HepG2 (cell line): Measurements from ENCODE around the gene GCNT2. TPM values are rescaled to one million over a fixed set of nuclear protein-coding genes. Genes with fewer than 3 reads are reported as not detected.

Experiments
- ATF7-NPFF ChIP-seq: sonication (generic); formaldehyde crosslinking; IDR thresholded peaks from 2 replicates; pipeline ENCODE4 v1.8.1; 2023; ENCODE audit warnings: mild to moderate bottlenecking, low read depth, missing genetic modification reagents, moderate library complexity
- CC2D1A ChIP-seq: sonication (generic); formaldehyde crosslinking; IDR thresholded peaks from 2 replicates; pipeline ENCODE4 v1.8.1; 2023; ENCODE audit warnings: mild to moderate bottlenecking, missing genetic modification reagents
- EEA1 ChIP-seq: sonication (generic); formaldehyde crosslinking; IDR thresholded peaks from 2 replicates; pipeline ENCODE4 v1.5.1; 2020; ENCODE audit warnings: mild to moderate bottlenecking, missing genetic modification reagents, borderline replicate concordance
- ERF ChIP-seq: IDR thresholded peaks from 2 replicates; pipeline ENCODE4 v1.6.1; 2018; ENCODE audit warnings: missing biosample characterization, missing genetic modification reagents
- FOXA3 ChIP-seq: IDR thresholded peaks from 2 replicates; pipeline ENCODE4 v1.6.1; 2016; ENCODE audit warnings: missing genetic modification reagents, missing compliant biosample characterization
- GABPA ChIP-seq, 2 experiments: IDR thresholded peaks; 2 replicates each; pipeline ENCODE4 v1.6.1; 2011 to 2016; ENCODE audit warnings: low read depth in 2 of 2, low read length in 1 of 2, missing biosample characterization in 1 of 2, missing genetic modification characterization in 1 of 2
- HES4 ChIP-seq: sonication (generic); formaldehyde crosslinking; IDR thresholded peaks from 2 replicates; pipeline ENCODE4 v1.9.0; 2021; ENCODE audit warnings: mild to moderate bottlenecking, missing genetic modification reagents, borderline replicate concordance
- KLF13 ChIP-seq: sonication (generic); formaldehyde crosslinking; IDR thresholded peaks from 2 replicates; pipeline ENCODE4 v1.4.0; 2020; ENCODE audit warnings: mild to moderate bottlenecking, missing genetic modification reagents
- KLF9 ChIP-seq: IDR thresholded peaks from 2 replicates; pipeline ENCODE4 v1.6.1; 2016; ENCODE audit warnings: low read depth
- NCOA2 ChIP-seq: sonication (generic); formaldehyde crosslinking; IDR thresholded peaks from 2 replicates; pipeline ENCODE4 v1.8.0; 2022; ENCODE audit warnings: inconsistent platforms
- NFYC ChIP-seq: IDR thresholded peaks from 2 replicates; pipeline ENCODE4 v1.6.1; 2016; ENCODE audit warnings: missing genetic modification reagents, missing compliant biosample characterization
- SALL1 ChIP-seq: sonication (generic); formaldehyde crosslinking; IDR thresholded peaks from 2 replicates; pipeline ENCODE4 v1.8.0; 2022; ENCODE audit warnings: mild to moderate bottlenecking, missing genetic modification reagents
- U2AF1 ChIP-seq: fragments of 200-400 bp; formaldehyde crosslinking; optimal IDR thresholded peaks from 2 replicates; pipeline ENCODE3; 2017; ENCODE audit warnings: mild to moderate bottlenecking, low read depth, low read length
- ZFP36L1 ChIP-seq: sonication (generic); formaldehyde crosslinking; IDR thresholded peaks from 2 replicates; pipeline ENCODE4 v1.8.0; 2022; ENCODE audit warnings: mild to moderate bottlenecking, missing genetic modification reagents, moderate library complexity
- ZNF20 ChIP-seq: sonication (generic); formaldehyde crosslinking; IDR thresholded peaks from 2 replicates; pipeline ENCODE4 v1.4.0; 2020; ENCODE audit warnings: mild to moderate bottlenecking, moderate library complexity, missing genetic modification reagents
- ZNF264 ChIP-seq: sonication (generic); formaldehyde crosslinking; IDR thresholded peaks from 2 replicates; pipeline ENCODE4 v1.4.0; 2020; ENCODE audit warnings: missing genetic modification reagents
- ZNF549 ChIP-seq: sonication (generic); formaldehyde crosslinking; IDR thresholded peaks from 2 replicates; pipeline ENCODE4 v1.5.0; 2020; ENCODE audit warnings: missing genetic modification reagents
- ZNF564 ChIP-seq: sonication (generic); formaldehyde crosslinking; IDR thresholded peaks from 2 replicates; pipeline ENCODE4 v1.8.1; 2023; ENCODE audit warnings: mild to moderate bottlenecking, missing genetic modification reagents
- ZNF724P ChIP-seq: sonication (generic); formaldehyde crosslinking; IDR thresholded peaks from 2 replicates; pipeline ENCODE4 v1.8.0; 2022; ENCODE audit warnings: missing genetic modification reagents, borderline replicate concordance
- polyA plus RNA-seq, 8 experiments: library from polyadenylated mRNA; depleted of rRNA in 3 of 8; stranded (reverse) in 7 of 8; unstranded in 1 of 8; fragments of >200 nt; fragmentation: Illumina TruSeq in 4 of 8; extraction: Trizol in 4 of 8; gene quantifications; 2 replicates each; pipeline versions ENCODE4 v1.2.1 to v1.2.3, GENCODE V29; 2011 to 2016; ENCODE audit warnings: low read depth in 4 of 8, missing spikeins in 1 of 8, mixed read lengths in 1 of 8; ENCODE audit not compliant: insufficient read depth in 1 of 8
- total RNA-seq, 5 experiments: library from RNA; depleted of rRNA; stranded (reverse); fragments of >200 nt; fragmentation: Illumina TruSeq; extraction: Trizol; gene quantifications; 2 replicates each; pipeline ENCODE4 v1.2.3, GENCODE V29; 2016; ENCODE audit warnings: low read depth in 1 of 5
- TF ChIP-seq, protein P1 (sequence below): sonication (generic); formaldehyde crosslinking; IDR thresholded peaks from 2 replicates; pipeline ENCODE4 v1.4.0; 2020; ENCODE audit warnings: missing genetic modification reagents, borderline replicate concordance
- TF ChIP-seq, protein P2 (sequence below): sonication (generic); formaldehyde crosslinking; IDR thresholded peaks from 2 replicates; pipeline ENCODE4 v1.9.0; 2022; ENCODE audit warnings: missing genetic modification reagents, mild to moderate bottlenecking, borderline replicate concordance
- TF ChIP-seq, protein P3 (sequence below): IDR thresholded peaks from 2 replicates; pipeline ENCODE4 v1.6.1; 2016; ENCODE audit warnings: low read depth, borderline replicate concordance
- TF ChIP-seq, protein P4 (sequence below): sonication (generic); formaldehyde crosslinking; conservative IDR thresholded peaks from 2 replicates; pipeline ENCODE4 v1.8.0; 2022; ENCODE audit warnings: missing genetic modification reagents
- TF ChIP-seq, protein P5 (sequence below): IDR thresholded peaks from 2 replicates; pipeline ENCODE4 v1.6.1; 2012; ENCODE audit warnings: inconsistent platforms
- TF ChIP-seq, protein P6 (sequence below): IDR thresholded peaks from 2 replicates; pipeline ENCODE4 v1.6.1; 2018; ENCODE audit warnings: missing genetic modification reagents, mild to moderate bottlenecking, missing compliant biosample characterization

GCNT2 gene
- total and polyA plus RNA-seq, 2 of the 13 experiments (the other 11 are each of a cell fraction or from before 2014, with no cell fraction given), result 11.8 to 31.9 TPM

DNA sequence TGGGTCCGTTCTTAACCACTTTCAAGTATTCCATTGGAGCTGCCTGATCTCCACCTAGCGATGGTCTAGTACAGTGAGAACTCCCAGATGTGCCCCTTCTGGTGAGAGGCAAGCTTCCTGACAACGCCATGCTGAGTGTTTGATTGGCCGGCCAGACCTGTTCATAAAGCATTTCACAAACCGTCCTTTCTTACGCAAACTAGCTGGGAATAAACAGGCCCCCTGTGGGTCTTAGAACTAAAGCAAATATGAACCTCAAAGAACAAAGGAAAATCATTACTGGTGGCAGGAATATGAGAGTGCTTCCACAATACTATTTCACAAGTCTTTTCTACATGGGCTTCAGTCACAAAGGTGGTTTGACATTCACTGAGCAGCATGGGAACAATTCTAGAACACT lies 15.6 kb upstream of the GCNT2 start (continued):
- TF ChIP-seq HES4 (CRISPR knock-in tag) (no peak), NFYC (peak; percentile 72), CC2D1A (CRISPR knock-in tag) (0 out of 2 replicates have a peak, but pooled peaks have one; percentile 35), ZNF564 (CRISPR knock-in tag) (no peak), FOXA3 (CRISPR knock-in tag) (peak; percentile 96), KLF9 (no peak), KLF13 (no peak), EEA1 (CRISPR knock-in tag) (no peak), ZNF549 (no peak), ATF7-NPFF (CRISPR knock-in tag) (no peak), NCOA2 (CRISPR knock-in tag) (peak; percentile 86), ZNF264 (peak; percentile 35; the same call in 1 of the 2 replicates), U2AF1 (no peak), SALL1 (CRISPR knock-in tag) (peak; percentile 95), ZNF724P (no peak), ERF (CRISPR knock-in tag) (0 out of 2 replicates have a peak, but pooled peaks have one; percentile 46), ZNF20 (CRISPR knock-in tag) (no peak), GABPA (IDR thresholded peaks at IDR 0.05; ENCODE audit: low read depth, low read length) (no peak), GABPA (CRISPR knock-in tag; IDR thresholded peaks at IDR 0.05; ENCODE audit: low read depth) (peak; percentile 58), ZFP36L1 (no peak)
- TF ChIP-seq, protein P1, sequence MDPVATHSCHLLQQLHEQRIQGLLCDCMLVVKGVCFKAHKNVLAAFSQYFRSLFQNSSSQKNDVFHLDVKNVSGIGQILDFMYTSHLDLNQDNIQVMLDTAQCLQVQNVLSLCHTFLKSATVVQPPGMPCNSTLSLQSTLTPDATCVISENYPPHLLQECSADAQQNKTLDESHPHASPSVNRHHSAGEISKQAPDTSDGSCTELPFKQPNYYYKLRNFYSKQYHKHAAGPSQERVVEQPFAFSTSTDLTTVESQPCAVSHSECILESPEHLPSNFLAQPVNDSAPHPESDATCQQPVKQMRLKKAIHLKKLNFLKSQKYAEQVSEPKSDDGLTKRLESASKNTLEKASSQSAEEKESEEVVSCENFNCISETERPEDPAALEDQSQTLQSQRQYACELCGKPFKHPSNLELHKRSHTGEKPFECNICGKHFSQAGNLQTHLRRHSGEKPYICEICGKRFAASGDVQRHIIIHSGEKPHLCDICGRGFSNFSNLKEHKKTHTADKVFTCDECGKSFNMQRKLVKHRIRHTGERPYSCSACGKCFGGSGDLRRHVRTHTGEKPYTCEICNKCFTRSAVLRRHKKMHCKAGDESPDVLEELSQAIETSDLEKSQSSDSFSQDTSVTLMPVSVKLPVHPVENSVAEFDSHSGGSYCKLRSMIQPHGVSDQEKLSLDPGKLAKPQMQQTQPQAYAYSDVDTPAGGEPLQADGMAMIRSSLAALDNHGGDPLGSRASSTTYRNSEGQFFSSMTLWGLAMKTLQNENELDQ (CRISPR knock-in tag), result no peak
- TF ChIP-seq, protein P2, sequence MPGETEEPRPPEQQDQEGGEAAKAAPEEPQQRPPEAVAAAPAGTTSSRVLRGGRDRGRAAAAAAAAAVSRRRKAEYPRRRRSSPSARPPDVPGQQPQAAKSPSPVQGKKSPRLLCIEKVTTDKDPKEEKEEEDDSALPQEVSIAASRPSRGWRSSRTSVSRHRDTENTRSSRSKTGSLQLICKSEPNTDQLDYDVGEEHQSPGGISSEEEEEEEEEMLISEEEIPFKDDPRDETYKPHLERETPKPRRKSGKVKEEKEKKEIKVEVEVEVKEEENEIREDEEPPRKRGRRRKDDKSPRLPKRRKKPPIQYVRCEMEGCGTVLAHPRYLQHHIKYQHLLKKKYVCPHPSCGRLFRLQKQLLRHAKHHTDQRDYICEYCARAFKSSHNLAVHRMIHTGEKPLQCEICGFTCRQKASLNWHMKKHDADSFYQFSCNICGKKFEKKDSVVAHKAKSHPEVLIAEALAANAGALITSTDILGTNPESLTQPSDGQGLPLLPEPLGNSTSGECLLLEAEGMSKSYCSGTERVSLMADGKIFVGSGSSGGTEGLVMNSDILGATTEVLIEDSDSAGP (CRISPR knock-in tag), result 0 out of 2 replicates have a peak, but pooled peaks have one; percentile 13
- TF ChIP-seq, protein P3, sequence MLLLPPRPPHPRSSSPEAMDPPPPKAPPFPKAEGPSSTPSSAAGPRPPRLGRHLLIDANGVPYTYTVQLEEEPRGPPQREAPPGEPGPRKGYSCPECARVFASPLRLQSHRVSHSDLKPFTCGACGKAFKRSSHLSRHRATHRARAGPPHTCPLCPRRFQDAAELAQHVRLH (CRISPR knock-in tag), result peak; percentile 45; the same call in 1 of the 2 replicates
- TF ChIP-seq, protein P4, sequence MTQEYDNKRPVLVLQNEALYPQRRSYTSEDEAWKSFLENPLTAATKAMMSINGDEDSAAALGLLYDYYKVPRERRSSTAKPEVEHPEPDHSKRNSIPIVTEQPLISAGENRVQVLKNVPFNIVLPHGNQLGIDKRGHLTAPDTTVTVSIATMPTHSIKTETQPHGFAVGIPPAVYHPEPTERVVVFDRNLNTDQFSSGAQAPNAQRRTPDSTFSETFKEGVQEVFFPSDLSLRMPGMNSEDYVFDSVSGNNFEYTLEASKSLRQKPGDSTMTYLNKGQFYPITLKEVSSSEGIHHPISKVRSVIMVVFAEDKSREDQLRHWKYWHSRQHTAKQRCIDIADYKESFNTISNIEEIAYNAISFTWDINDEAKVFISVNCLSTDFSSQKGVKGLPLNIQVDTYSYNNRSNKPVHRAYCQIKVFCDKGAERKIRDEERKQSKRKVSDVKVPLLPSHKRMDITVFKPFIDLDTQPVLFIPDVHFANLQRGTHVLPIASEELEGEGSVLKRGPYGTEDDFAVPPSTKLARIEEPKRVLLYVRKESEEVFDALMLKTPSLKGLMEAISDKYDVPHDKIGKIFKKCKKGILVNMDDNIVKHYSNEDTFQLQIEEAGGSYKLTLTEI (CRISPR knock-in tag), result no peak
- TF ChIP-seq, protein P5, sequence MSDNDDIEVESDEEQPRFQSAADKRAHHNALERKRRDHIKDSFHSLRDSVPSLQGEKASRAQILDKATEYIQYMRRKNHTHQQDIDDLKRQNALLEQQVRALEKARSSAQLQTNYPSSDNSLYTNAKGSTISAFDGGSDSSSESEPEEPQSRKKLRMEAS, result peak; percentile 46; the same call in 1 of the 2 replicates
- TF ChIP-seq, protein P6, sequence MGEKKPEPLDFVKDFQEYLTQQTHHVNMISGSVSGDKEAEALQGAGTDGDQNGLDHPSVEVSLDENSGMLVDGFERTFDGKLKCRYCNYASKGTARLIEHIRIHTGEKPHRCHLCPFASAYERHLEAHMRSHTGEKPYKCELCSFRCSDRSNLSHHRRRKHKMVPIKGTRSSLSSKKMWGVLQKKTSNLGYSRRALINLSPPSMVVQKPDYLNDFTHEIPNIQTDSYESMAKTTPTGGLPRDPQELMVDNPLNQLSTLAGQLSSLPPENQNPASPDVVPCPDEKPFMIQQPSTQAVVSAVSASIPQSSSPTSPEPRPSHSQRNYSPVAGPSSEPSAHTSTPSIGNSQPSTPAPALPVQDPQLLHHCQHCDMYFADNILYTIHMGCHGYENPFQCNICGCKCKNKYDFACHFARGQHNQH (CRISPR knock-in tag), result peak; percentile 57; the same call in 1 of the 2 replicates
